Keratinocyte (primary cell): ENCODE measurements around the gene CUX1. TPM values are rescaled to one million over a fixed set of nuclear protein-coding genes. Genes with fewer than 3 reads are reported as not detected.

Source experiments
- DNase-seq: peaks from one replicate; pipeline ENCODE4 v3.0.0-alpha.2; 2011; ENCODE audit warnings: low read depth, missing footprints, low spot score
- FAIRE-seq: peaks from 2 replicates; lab custom pipeline; 2011; peaks lifted over from hg19 to GRCh38; lab: Jason Lieb, UNC
- H2AFZ ChIP-seq: 2 replicates; pipeline ENCODE4 v1.6.0; 2012; ENCODE audit warnings: low read length, control low read depth, inconsistent platforms; ENCODE audit not compliant: control insufficient read depth
- H3K27ac ChIP-seq: 2 replicates; pipeline ENCODE4 v1.5.1; 2011; ENCODE audit warnings: low read length; ENCODE audit not compliant: control insufficient read depth, insufficient read depth
- H3K27me3 ChIP-seq: 3 replicates; pipeline ENCODE4 v1.6.0; 2011; ENCODE audit warnings: low read length; ENCODE audit not compliant: control insufficient read depth, insufficient read depth; ENCODE audit errors: extremely low read depth
- H3K36me3 ChIP-seq, 2 experiments: 2 replicates in 1 of 2; 3 replicates in 1 of 2; pipeline ENCODE4 v1.5.1; 2011; ENCODE audit warnings: low read length in 2 of 2, mild to moderate bottlenecking in 1 of 2; ENCODE audit not compliant: control insufficient read depth in 2 of 2, insufficient read depth in 2 of 2; ENCODE audit errors: extremely low read depth in 1 of 2
- H3K4me1 ChIP-seq: 3 replicates; pipeline ENCODE4 v1.5.1; 2011; ENCODE audit warnings: low read length; ENCODE audit not compliant: control insufficient read depth, insufficient read depth; ENCODE audit errors: extremely low read depth
- H3K4me2 ChIP-seq: 3 replicates; pipeline ENCODE4 v1.6.0; 2011; ENCODE audit warnings: low read depth, low read length; ENCODE audit not compliant: control insufficient read depth, insufficient read depth; ENCODE audit errors: extremely low read depth
- H3K4me3 ChIP-seq, 3 experiments: fragments of 200-600 bp in 1 of 3; sonication (generic) in 1 of 3; 2 replicates in 2 of 3; 3 replicates in 1 of 3; pipeline ENCODE4 v1.5.1; 2011 to 2016; ENCODE audit warnings: low read length in 3 of 3, mild to moderate bottlenecking in 3 of 3, control low read depth in 2 of 3, inconsistent platforms in 1 of 3, low read depth in 1 of 3, mixed read lengths in 1 of 3, mixed run types in 1 of 3, moderate library complexity in 1 of 3; ENCODE audit not compliant: control insufficient read depth in 2 of 3, insufficient read depth in 2 of 3; ENCODE audit errors: extremely low read depth in 1 of 3
- H3K79me2 ChIP-seq: 2 replicates; pipeline ENCODE4 v1.6.0; 2012; ENCODE audit warnings: low read length; ENCODE audit not compliant: control insufficient read depth, insufficient read depth
- H3K9ac ChIP-seq: 3 replicates; pipeline ENCODE4 v1.6.0; 2011; ENCODE audit warnings: low read length; ENCODE audit not compliant: control insufficient read depth, insufficient read depth; ENCODE audit errors: extremely low read depth
- H3K9me1 ChIP-seq: 3 replicates; pipeline ENCODE4 v1.6.0; 2011; ENCODE audit warnings: low read length; ENCODE audit not compliant: control insufficient read depth, insufficient read depth; ENCODE audit errors: extremely low read depth
- H3K9me3 ChIP-seq: 2 replicates; pipeline ENCODE4 v1.5.1; 2012; ENCODE audit warnings: low read depth, low read length; ENCODE audit not compliant: control insufficient read depth
- H4K20me1 ChIP-seq: 3 replicates; pipeline ENCODE4 v1.6.0; 2011; ENCODE audit warnings: low read length; ENCODE audit not compliant: control insufficient read depth, insufficient read depth; ENCODE audit errors: extremely low read depth
- EZH2 ChIP-seq: IDR thresholded peaks from one replicate; pipeline ENCODE4 v1.6.1; 2012; ENCODE audit warnings: inconsistent platforms, mild to moderate bottlenecking, low read length, moderate library complexity
- dilution Hi-C: fragments of 300-500 bp; cut with MboI; formaldehyde crosslinking; loops from one replicate; pipeline ENCODE4 v1.7.0; 2020; ENCODE audit warnings: low sequenced_read_pairs; ENCODE audit not compliant: extremely low pct_ligation_motif_present
- polyA plus RNA-seq, 5 experiments: library from polyadenylated mRNA; depleted of rRNA in 3 of 5; stranded (reverse) in 3 of 5; stranded (forward) in 1 of 5; unstranded in 1 of 5; fragments of >200 nt; gene quantifications; 1 replicate in 1 of 5; 2 replicates in 3 of 5; 3 replicates in 1 of 5; pipeline versions ENCODE4 v1.2.1 to v1.2.3, GENCODE V29; 2011 to 2012; ENCODE audit warnings: missing spikeins in 2 of 5, low read depth in 1 of 5, low replicate concordance in 1 of 5
- TF ChIP-seq, protein P1 (sequence below), 3 experiments: IDR thresholded peaks in 1 of 3; conservative IDR thresholded peaks in 1 of 3; optimal IDR thresholded peaks in 1 of 3; 2 replicates in 2 of 3; 3 replicates in 1 of 3; pipeline versions ENCODE3 to v1.5.1; 2011; ENCODE audit warnings: low read length in 3 of 3, mild to moderate bottlenecking in 3 of 3, moderate library complexity in 2 of 3, control low read depth in 1 of 3, inconsistent platforms in 1 of 3; ENCODE audit not compliant: insufficient read depth in 2 of 3; ENCODE audit errors: extremely low read depth in 1 of 3

CUX1 gene
- polyA plus RNA-seq, 1 donor (not counting 4 experiments of a cell fraction or from before 2014, with no cell fraction given), result 18.3 TPM

DNA sequence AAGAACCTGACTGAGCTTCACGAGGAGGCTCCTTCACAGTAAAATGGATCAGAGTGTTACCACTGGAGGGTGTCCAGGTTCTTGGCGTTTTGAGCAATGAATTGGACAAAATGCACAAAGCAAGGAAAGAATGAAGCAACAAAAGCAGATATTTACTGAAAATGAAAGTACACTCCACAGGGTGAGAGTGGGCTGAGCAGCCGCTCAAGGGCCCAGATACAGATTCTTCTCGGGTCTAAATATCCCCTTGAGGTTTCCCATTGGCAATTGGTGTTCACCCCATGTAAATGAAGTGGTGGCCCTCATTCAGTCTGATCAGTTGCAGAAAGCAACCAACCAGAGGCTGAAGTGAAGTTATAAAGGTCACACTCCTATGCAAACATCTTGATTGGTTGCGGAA lies 254.6 kb downstream of the CUX1 start:
- Histone ChIP-seq H3K4me3 (no peak overlapping the region), H3K4me1 (no peaks in the 10 kb centered on the region), H3K36me3 (peaks cover 0 to 7% of the 10 kb centered on the region in 2 experiments), H3K9me3 (no peaks in the 10 kb centered on the region), H3K27ac (no peak overlapping the region), H3K27me3 (no peaks in the 10 kb centered on the region), H3K9ac (no peak overlapping the region), H3K79me2 (no peaks in the 10 kb centered on the region), H4K20me1 (no peaks in the 10 kb centered on the region), H2AFZ (no peak overlapping the region), H3K9me1 (no peaks in the 10 kb centered on the region), H3K4me2 (no peak overlapping the region)
- no peak for FAIRE-seq
- no peak for TF ChIP-seq EZH2
- TF ChIP-seq, protein P1, sequence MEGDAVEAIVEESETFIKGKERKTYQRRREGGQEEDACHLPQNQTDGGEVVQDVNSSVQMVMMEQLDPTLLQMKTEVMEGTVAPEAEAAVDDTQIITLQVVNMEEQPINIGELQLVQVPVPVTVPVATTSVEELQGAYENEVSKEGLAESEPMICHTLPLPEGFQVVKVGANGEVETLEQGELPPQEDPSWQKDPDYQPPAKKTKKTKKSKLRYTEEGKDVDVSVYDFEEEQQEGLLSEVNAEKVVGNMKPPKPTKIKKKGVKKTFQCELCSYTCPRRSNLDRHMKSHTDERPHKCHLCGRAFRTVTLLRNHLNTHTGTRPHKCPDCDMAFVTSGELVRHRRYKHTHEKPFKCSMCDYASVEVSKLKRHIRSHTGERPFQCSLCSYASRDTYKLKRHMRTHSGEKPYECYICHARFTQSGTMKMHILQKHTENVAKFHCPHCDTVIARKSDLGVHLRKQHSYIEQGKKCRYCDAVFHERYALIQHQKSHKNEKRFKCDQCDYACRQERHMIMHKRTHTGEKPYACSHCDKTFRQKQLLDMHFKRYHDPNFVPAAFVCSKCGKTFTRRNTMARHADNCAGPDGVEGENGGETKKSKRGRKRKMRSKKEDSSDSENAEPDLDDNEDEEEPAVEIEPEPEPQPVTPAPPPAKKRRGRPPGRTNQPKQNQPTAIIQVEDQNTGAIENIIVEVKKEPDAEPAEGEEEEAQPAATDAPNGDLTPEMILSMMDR (optimal IDR thresholded peaks at IDR 0.05 in 1 of 3, IDR thresholded peaks at IDR 0.05 in 1 of 3, conservative IDR thresholded peaks at IDR 0.05 in 1 of 3; ENCODE audit: extremely low read depth in 1 of 3, insufficient read depth in 2 of 3, low read length in 3 of 3), result no peak
- no peak for DNase-seq
- dilution Hi-C loops, result no loop called here

DNA sequence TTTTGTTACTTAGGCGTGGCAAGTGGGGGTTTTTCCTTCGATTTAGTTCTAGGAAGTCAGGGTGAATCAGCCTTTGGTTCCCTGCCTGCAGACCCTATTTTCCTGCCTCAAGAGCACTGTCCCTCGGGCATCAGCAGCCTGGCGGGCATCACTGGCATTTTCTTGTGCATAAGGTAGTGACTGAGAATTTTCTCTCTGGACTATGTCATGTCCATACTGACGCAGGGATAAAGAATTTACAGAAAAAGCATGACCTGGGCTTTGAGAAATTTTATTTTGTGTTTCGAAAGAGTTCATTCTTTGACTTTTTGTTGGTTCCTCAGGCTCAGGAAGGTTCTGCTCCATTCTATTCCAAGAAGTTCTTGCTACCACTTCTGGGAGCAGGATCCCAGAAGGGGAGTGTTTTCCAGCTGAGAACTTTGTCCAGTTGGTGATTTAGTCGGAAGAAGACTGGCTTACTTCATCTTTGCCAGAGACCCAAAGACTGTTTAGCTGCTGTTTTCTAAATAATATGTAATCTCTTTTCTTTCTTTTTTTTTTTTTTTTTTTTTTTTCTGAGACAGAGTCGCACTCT lies 255.3 kb downstream of the CUX1 start:
- Histone ChIP-seq H3K27me3 (no peaks in the 10 kb centered on the region), H3K9me1 (no peaks in the 10 kb centered on the region), H4K20me1 (no peaks in the 10 kb centered on the region), H3K36me3 (peaks cover 0 to 7% of the 10 kb centered on the region in 2 experiments), H3K4me2 (no peak overlapping the region), H3K4me1 (no peaks in the 10 kb centered on the region), H3K79me2 (no peaks in the 10 kb centered on the region), H3K9me3 (no peaks in the 10 kb centered on the region), H3K4me3 (no peak overlapping the region), H3K27ac (no peak overlapping the region), H2AFZ (no peak overlapping the region), H3K9ac (no peak overlapping the region)
- FAIRE-seq (no peak), DNase-seq (no peak)
- dilution Hi-C loops, result no loop called here
- TF ChIP-seq, protein P1 (optimal IDR thresholded peaks at IDR 0.05 in 1 of 3, IDR thresholded peaks at IDR 0.05 in 1 of 3, conservative IDR thresholded peaks at IDR 0.05 in 1 of 3; ENCODE audit: extremely low read depth in 1 of 3, insufficient read depth in 2 of 3, low read length in 3 of 3), result no peak
- no peak for TF ChIP-seq EZH2
